Naive thymus-derived CD4-positive, alpha-beta T cell (primary cell): Measurements from ENCODE around the gene GNG14. TPM values are rescaled to one million over a fixed set of nuclear protein-coding genes. Genes with fewer than 3 reads are reported as not detected.

Experiments
- polyA plus RNA-seq, 2 donors: library from polyadenylated mRNA; unstranded; fragments of 300-500 nt; fragmentation: Illumina TruSeq; gene quantifications; one replicate each; pipeline ENCODE4 v1.2.3, GENCODE V29; 2021
- total RNA-seq, 6 experiments: library from RNA in 5 of 6; stranded (reverse) in 5 of 6; gene quantifications; 1 replicate in 5 of 6; 2 replicates in 1 of 6; pipeline ENCODE4 v1.2.3 and lab custom pipeline; 2021 to 2026

Gene GNG14
- total and polyA plus RNA-seq, 7 experiments from 2014 or later, result not detected

Other genes starting within 250 kb of the GNG14 start
- 1 to 10 TPM; 3.0 to 9.1 (median 4.1) TPM for gene ZNF443, start 247.0 kb upstream of the GNG14 start, total RNA-seq
- gene ZNF443, start 247.0 kb upstream of the GNG14 start, polyA plus RNA-seq, result 1 to 10 TPM; 1.6 to 3.9 TPM
- 1 to 10 TPM; 2.2 to 8.0 (median 5.3) TPM for gene ZNF709, start 203.2 kb upstream of the GNG14 start, total RNA-seq
- 1 to 10 TPM; 2.0 to 3.3 TPM for gene ZNF709, start 203.2 kb upstream of the GNG14 start, polyA plus RNA-seq
- 10 to 100 TPM; 10.5 to 33.6 (median 19.0) TPM for gene ZNF564, start 136.5 kb upstream of the GNG14 start, total RNA-seq
- gene ZNF564, start 136.5 kb upstream of the GNG14 start, polyA plus RNA-seq, result 10 to 100 TPM; 15.3 to 17.9 TPM
- gene ZNF490, start 77.2 kb upstream of the GNG14 start, total RNA-seq, result 10 to 100 TPM; 10.3 to 14.9 (median 11.6) TPM
- gene ZNF490, start 77.2 kb upstream of the GNG14 start, polyA plus RNA-seq, result 1 to 10 TPM; 4.6 to 5.3 TPM
- gene ZNF791, start 77.1 kb upstream of the GNG14 start, total RNA-seq, result 10 to 100 TPM; 29.1 to 53.3 (median 38.7) TPM
- 10 to 100 TPM; 12.6 to 13.1 TPM for gene ZNF791, start 77.1 kb upstream of the GNG14 start, polyA plus RNA-seq
- gene MAN2B1, start 21.3 kb upstream of the GNG14 start, total RNA-seq, result 100 to 1,000 TPM; 105 to 215 (median 138) TPM
- gene MAN2B1, start 21.3 kb upstream of the GNG14 start, polyA plus RNA-seq, result 10 to 100 TPM; 40.6 to 59.5 TPM
- gene WDR83, start 21.2 kb upstream of the GNG14 start, total RNA-seq, result 10 to 100 TPM in 3 of 5 experiments, 1 to 10 TPM in 2; 7.8 to 18.6 (median 14.7) TPM
- gene WDR83, start 21.2 kb upstream of the GNG14 start, polyA plus RNA-seq, result 10 to 100 TPM; 13.9 to 20.6 TPM
- gene DHPS, start 6.1 kb upstream of the GNG14 start, total RNA-seq, result 100 to 1,000 TPM; 125 to 223 (median 174) TPM
- gene DHPS, start 6.1 kb upstream of the GNG14 start, polyA plus RNA-seq, result 100 to 1,000 TPM; 113 to 124 TPM
- 1 to 10 TPM; 2.5 to 8.6 (median 4.3) TPM for gene FBXW9, start 8.6 kb downstream of the GNG14 start, total RNA-seq
- 1 to 10 TPM; 4.9 to 8.5 TPM for gene FBXW9, start 8.6 kb downstream of the GNG14 start, polyA plus RNA-seq
- 10 to 100 TPM; 53.5 to 78.7 (median 62.5) TPM for gene TNPO2, start 35.9 kb downstream of the GNG14 start, total RNA-seq
- 1 to 10 TPM; 2.0 to 3.8 TPM for gene TNPO2, start 35.9 kb downstream of the GNG14 start, polyA plus RNA-seq
- 100 to 1,000 TPM; 175 to 225 (median 192) TPM for gene TRIR, start 46.7 kb downstream of the GNG14 start, total RNA-seq
- gene TRIR, start 46.7 kb downstream of the GNG14 start, polyA plus RNA-seq, result 100 to 1,000 TPM; 177 to 216 TPM
- gene GET3, start 49.5 kb downstream of the GNG14 start, total RNA-seq, result 10 to 100 TPM; 22.6 to 60.3 (median 27.0) TPM
- gene GET3, start 49.5 kb downstream of the GNG14 start, polyA plus RNA-seq, result 10 to 100 TPM; 47.1 to 50.4 TPM
- not detected for gene BEST2, start 63.8 kb downstream of the GNG14 start, total RNA-seq
- not detected for gene BEST2, start 63.8 kb downstream of the GNG14 start, polyA plus RNA-seq
- gene HOOK2, start 87.6 kb downstream of the GNG14 start, total RNA-seq, result 10 to 100 TPM; 16.6 to 37.5 (median 22.3) TPM
- 1 to 10 TPM; 4.0 to 5.3 TPM for gene HOOK2, start 87.6 kb downstream of the GNG14 start, polyA plus RNA-seq
- gene JUNB, start 103.5 kb downstream of the GNG14 start, total RNA-seq, result 1,000 to 10,000 TPM in 2 of 5 experiments, 100 to 1,000 TPM in 3; 107 to 2,198 (median 203) TPM
- 1,000 to 10,000 TPM in 1 of 2 donors, 100 to 1,000 TPM in 1; 690 to 1,125 TPM for gene JUNB, start 103.5 kb downstream of the GNG14 start, polyA plus RNA-seq
- gene PRDX2, start 113.8 kb downstream of the GNG14 start, total RNA-seq, result 100 to 1,000 TPM in 3 of 5 experiments, 10 to 100 TPM in 2; 75.1 to 297 (median 117) TPM
- gene PRDX2, start 113.8 kb downstream of the GNG14 start, polyA plus RNA-seq, result 100 to 1,000 TPM; 313 to 359 TPM
- 10 to 100 TPM in 1 of 5 experiments, 1 to 10 TPM in 2, under 1 TPM in 1, not detected in 1; 0.80 to 18.9 (median 2.1) TPM for gene THSD8, start 114.1 kb downstream of the GNG14 start, total RNA-seq
- gene THSD8, start 114.1 kb downstream of the GNG14 start, polyA plus RNA-seq, result not detected
- gene RNASEH2A, start 118.6 kb downstream of the GNG14 start, total RNA-seq, result 10 to 100 TPM in 2 of 5 experiments, 1 to 10 TPM in 3; 1.6 to 30.9 (median 9.3) TPM
- 10 to 100 TPM; 20.3 to 20.4 TPM for gene RNASEH2A, start 118.6 kb downstream of the GNG14 start, polyA plus RNA-seq
- not detected for gene RTBDN, start 146.6 kb downstream of the GNG14 start, total RNA-seq
- not detected for gene RTBDN, start 146.6 kb downstream of the GNG14 start, polyA plus RNA-seq
- under 1 TPM in 4 of 5 experiments, not detected in 1; 0.51 to 0.93 (median 0.71) TPM for gene MAST1, start 150.5 kb downstream of the GNG14 start, total RNA-seq
- 1 to 10 TPM in 1 of 2 donors, under 1 TPM in 1; 0.70 to 3.5 TPM for gene MAST1, start 150.5 kb downstream of the GNG14 start, polyA plus RNA-seq
- 10 to 100 TPM; 14.2 to 29.9 (median 28.1) TPM for gene DNASE2, start 193.5 kb downstream of the GNG14 start, total RNA-seq
- 10 to 100 TPM; 43.6 to 52.9 TPM for gene DNASE2, start 193.5 kb downstream of the GNG14 start, polyA plus RNA-seq
- under 1 TPM in 2 of 5 experiments, not detected in 3; 0.32 to 0.41 TPM for gene KLF1, start 199.2 kb downstream of the GNG14 start, total RNA-seq
- not detected for gene KLF1, start 199.2 kb downstream of the GNG14 start, polyA plus RNA-seq
- 10 to 100 TPM; 40.1 to 74.2 (median 54.5) TPM for gene GCDH, start 203.2 kb downstream of the GNG14 start, total RNA-seq
- gene GCDH, start 203.2 kb downstream of the GNG14 start, polyA plus RNA-seq, result 10 to 100 TPM; 22.0 to 23.2 TPM
- gene SYCE2, start 231.3 kb downstream of the GNG14 start, total RNA-seq, result 1 to 10 TPM in 3 of 5 experiments, under 1 TPM in 1, not detected in 1; 0.78 to 3.3 (median 2.3) TPM
- gene SYCE2, start 231.3 kb downstream of the GNG14 start, polyA plus RNA-seq, result 1 to 10 TPM in 1 of 2 donors, not detected in 1; 1.4 TPM
- 100 to 1,000 TPM in 1 of 5 experiments, 10 to 100 TPM in 4; 25.9 to 109 (median 52.6) TPM for gene FARSA, start 245.7 kb downstream of the GNG14 start, total RNA-seq
- 10 to 100 TPM; 58.0 to 88.3 TPM for gene FARSA, start 245.7 kb downstream of the GNG14 start, polyA plus RNA-seq